Measurements from ENCODE around the gene TFB2M.

Gene TFB2M

GRCh38 chr1:246550402-246550801 lies 15.7 kb downstream of the TFB2M start:
- DNase-seq = no peak

- DNase-seq = no peak
Observed at GRCh38 chr1:246549665-246550064, 16.4 kb downstream of the TFB2M start.

DNA sequence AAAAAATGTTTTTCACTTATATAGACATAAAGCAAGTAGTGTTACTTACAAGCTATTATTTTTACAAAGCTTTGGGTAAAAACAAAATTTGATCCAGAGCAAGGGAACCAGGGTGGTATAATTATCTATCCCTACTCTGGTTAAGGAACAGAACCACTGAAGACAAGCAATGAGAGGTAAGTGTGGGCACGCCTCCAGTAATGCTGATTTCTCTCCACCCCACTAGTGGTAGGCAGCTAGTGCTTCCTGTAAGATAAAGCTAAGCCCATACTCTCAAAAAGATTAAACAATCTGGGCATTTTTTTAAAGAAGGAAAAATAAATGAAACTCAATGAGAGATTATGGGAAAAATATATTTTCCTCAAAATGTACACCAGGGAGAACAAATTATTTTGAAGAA lies 22.1 kb downstream of the TFB2M start:
- DNase-seq = no peak

- no peak for DNase-seq
Observed at GRCh38 chr1:246540738-246541491, 25.1 kb downstream of the TFB2M start.

DNA sequence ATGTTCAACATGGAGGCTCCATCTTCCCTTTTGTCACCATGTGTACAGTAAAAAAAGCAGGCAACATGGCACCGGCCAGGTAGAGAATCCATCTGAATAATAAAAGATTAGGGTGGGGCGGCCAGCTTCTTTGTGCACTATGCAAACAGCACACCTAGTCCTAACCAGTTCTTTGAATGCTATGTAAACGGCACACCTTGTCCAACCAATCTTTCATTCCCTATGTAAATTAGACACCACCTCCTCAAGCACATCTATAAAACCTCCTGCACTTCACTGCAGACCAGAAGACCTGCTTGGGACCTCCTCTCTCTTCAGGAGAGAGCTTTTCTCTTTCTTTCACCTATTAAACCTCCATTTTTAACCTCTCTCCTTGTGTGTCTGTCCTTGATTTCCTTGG lies 28.2 kb downstream of the TFB2M start:
- no peak for DNase-seq

DNA sequence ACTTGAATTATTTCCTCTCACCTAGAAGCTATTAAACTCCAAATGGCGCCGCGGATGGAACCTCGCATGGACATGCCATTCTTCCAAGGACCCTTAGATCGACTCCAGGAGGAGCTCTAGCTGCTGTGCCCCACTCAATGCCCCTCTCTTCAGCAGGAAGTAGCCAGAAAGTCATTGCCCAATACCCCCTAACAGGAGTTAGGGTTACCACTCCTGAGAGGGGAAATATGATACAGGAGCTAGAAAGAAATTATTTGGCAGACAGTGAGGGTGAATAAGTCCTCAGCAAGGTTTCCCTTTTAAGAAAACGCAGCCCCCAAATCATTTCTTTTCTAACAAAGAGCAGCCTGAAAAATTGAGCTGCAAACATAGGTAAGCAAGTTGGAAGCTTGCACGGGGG lies 28.6 kb downstream of the TFB2M start:
- no peak for DNase-seq

DNA sequence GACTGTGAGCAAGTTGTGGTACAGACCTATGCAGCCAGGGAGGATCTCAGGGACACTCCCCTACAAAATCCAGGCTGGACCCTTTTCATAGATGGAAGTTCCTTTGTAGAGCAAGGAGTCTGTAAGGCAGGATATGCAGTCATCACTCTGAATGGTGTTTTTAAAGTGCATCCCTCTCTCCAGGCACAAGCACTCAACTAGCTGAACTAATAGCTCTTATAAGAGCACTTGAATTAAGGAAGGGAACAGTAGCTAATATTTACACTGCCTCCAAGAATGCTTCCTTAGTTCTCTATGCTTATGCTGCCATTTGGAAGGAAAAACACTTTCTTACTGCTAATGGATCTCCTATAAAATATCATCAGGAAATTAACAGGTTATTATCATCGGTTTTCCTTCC lies 31.9 kb downstream of the TFB2M start:
- no peak for DNase-seq

DNA sequence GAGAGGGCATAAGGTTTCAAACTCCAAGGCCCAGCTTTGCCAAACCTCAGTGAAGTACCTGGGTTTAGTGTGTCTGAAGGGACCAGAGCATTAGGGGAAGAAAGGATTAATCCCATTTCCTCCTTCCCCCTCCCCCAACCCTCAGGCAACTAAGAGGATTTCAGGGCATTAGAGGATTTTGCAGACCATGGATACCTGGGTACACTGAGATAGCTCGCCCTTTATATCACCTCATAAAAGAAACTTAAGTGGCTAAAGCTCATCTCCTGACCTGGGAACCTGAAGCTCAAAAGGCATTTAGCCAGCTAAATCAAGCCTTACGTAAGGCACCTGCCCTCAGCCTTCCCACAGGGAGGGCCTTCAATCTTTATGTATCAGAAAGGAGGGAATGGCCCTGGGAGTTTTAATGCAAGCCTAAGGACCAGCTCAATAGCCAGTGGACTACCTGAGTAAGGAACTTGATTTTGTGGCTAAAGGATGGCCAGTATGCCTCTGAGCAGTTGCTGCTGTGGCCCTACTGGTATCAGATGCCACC lies 32.6 kb downstream of the TFB2M start:
- DNase-seq = no peak

GRCh38 chr1:246532519-246532918 lies 33.5 kb downstream of the TFB2M start:
- DNase-seq = no peak

DNA sequence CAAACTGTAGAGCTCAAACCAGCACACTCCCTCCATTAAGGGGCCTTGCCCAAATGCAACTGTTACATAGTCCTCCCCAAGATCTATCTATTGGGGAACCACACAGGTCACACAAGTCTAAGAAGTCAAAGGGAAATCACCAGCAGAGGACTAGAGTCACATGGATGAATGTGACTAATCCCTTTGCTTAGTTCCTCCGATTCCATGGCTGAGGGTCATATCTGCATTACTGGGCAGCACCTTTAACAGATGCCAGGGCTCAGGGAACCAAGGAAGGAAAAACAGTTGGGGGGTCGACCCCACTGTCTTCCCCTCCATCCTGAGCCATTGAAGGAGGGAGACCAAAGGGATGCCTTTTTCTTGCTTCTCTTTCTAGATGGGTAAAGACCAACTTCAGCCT lies 35.6 kb downstream of the TFB2M start:
- DNase-seq = no peak

- DNase-seq = no peak
Observed at GRCh38 chr1:246528933-246529731, 36.9 kb downstream of the TFB2M start.

- DNase-seq = no peak
Observed at GRCh38 chr1:246527402-246528088, 38.5 kb downstream of the TFB2M start.

DNA sequence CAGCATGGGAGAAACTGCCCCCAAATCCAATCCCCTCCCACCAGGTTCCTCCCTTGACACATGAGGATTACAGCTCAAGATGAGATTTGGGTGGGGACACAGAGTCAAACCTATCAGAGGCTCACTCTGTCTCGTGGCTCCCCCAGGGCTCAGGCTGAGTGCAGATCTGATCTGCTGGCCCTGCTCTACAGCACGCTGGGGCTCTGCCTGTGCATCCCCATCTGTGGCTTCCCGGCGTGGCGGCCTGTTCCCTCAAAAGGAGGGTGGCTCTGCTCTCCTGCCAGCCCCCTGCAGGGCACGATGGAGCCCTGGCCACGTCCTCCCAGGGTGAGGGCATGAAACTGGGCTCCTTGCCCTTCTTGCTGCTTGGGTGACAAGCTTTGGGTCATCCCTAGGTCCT lies 39.1 kb downstream of the TFB2M start:
- DNase-seq = no peak

DNA sequence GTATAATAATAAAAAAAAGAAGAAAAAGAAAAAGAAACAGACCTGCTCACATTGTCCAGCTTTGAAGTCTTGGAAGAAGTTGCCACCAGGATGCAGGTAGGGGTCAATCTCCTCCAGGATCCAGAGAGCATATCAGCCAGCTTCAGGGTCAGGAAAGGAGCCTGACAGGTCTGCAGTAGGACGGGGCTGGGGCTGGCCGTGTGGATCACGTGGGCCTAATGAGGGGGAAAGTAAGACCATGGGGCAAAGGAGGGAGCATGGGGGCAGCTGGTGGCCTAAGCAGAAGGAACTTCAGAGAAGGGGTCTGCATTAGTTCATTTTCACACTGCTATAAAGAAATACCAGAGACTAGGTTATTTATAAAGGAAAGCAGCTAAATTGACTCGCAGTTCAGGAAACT lies 39.7 kb downstream of the TFB2M start:
- no peak for DNase-seq

GRCh38 chr1:246519514-246519913 lies 46.5 kb downstream of the TFB2M start:
- DNase-seq = no peak

DNA sequence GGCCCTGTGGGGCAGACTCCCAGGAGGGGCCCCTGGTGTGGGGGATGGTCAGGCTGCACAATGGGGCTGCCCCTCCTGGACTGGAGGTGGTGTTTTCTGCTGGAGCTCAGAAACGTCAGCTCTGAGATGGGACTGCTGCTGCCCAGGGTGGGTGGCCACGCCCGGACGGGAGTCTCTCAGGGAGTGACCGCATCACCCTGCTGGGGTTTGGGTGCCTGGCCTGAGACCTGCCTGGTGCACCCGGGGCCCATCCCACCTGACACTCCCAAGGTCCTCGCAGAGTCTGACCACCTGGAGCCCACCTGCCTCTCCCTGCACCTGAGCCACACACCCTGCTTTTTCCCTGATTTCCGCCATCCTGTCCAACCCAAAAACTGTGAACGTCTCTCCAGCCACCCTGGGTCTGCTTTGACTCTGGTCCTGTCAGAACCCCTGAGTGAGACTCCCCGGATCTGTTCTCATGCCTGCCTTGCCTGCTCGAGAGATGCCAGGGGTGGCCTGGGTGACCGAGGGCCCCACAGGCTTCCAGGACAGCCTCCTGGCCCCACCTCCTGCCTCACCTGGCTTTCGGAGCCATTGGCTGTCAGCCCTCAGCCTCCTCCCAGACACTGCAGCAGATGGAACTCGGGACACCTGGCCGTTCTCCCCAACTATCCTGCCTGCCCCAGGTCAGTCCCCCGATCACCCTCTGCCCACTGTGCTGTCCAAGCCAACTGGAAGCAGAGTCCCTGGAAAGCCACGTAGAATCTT lies 47.4 kb downstream of the TFB2M start:
- no peak for DNase-seq

DNA sequence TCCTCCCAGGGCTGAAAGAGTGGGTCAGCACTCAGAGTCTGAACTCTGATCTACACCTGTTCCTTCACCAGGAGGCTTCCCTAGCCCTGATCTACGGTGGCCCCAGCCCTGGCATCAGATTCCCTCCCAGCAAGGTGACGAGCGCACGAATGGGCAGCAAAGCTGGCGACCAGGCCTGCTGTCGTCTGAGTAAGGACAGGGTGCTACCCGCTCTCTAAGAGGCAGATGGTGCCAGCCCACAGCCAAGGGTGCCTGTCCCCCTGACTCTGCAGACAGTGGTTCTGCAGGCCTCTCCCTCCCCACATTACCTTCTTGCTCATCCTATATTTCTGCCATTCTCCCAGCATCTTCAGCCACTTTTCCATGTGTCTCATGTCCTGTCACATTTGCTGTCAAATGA lies 48.7 kb downstream of the TFB2M start:
- no peak for DNase-seq

DNA sequence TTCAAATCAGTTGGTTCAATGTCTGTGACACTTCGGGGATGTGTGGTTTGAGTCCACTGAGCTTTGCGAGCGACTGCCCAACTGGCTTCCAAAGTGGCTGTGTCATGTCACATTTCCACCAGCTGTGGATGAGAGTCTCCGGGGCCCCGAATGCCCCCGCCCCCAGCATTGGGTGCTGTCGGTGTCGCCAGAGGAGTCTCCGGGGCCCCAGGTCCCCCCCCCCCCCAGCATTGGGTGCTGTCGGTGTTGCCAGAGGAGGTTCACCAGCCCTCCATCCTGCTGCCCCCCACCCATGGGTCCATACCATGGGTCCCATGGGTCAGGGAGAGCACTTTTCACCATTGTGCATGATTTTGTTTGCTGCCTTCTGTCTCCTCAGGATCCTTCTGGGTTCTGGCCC lies 49.9 kb downstream of the TFB2M start:
- DNase-seq = no peak

DNA sequence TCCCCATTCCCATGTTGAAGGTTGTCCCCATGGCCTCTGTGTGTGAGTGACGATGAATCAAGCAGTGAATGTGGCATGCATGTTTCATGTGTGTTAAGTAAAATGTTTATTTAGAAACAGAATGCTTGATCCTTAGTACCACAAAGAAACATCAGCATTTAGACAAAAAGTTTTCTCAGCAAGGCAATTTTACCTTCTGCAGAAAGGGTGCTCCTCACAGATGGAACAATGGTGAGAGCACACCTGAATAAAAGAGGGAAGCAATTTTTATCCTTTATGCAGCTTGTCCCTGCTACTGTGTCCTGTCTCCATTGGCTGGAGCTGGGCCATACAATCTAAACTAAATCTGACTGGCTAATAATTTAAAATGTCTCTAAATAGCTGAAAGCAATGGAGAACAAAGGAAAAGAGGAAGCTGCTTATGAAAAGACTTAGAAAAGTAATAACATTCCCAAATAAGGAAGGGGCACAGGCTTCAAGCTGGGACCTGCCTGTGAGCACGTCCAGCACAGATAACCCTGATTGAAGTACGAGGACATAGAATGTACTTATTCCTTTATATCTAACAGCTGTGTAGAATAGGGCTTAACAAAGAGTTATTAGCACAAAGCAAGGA lies 50.6 kb downstream of the TFB2M start:
- no peak for DNase-seq

DNA sequence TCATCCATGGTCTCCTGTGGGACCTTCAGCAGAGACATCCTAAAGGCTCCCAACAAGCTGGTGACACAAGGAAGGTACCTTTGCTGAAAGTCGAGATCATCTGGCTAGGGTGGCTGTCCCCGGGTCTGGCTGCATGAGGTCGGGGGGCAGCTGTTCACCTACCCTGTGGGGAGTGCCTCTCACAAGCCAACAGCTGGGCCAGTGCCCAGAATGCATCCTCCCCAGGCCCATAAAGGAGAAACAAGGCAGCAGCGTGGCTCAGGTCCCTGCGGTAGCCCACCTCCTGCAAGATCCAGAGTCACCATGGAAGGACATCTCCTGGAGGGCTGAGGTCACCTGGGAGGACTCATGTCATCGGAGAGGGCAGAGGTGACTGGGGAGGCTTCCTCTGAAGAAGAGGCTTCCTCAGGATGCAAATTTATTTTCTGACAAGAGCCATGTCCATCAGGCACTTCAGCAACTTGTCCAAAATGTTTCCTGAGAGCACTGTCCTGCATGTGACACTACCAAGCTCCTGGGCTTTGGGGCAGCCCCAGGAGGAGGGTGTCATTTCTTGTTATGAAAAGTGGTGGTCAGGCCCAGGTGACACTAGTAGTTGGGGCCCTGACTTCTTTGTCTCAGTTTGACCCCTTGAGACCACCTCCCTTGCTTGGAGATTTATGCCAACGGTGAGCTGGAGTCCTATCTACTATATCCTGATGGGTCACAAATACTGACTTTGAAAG lies 52.3 kb downstream of the TFB2M start:
- DNase-seq = no peak

GRCh38 chr1:246513041-246513440 lies 53.0 kb downstream of the TFB2M start:
- no peak for DNase-seq

- DNase-seq = no peak
Observed at GRCh38 chr1:246512635-246513034, 53.4 kb downstream of the TFB2M start.

All from NCI-H187 treated with DMSO at 0.1 percent for 48 hours (cell line).